Panc1 (cell line): ENCODE data around the gene TSPAN16.

ENCODE experiments used
- CTCF ChIP-seq: fragments of 450-650 bp; IDR thresholded peaks from 2 replicates; pipeline ENCODE4 v1.5.1; 2017; ENCODE audit warnings: mild to moderate bottlenecking
- POLR2AphosphoS5 ChIP-seq: IDR thresholded peaks from 2 replicates; pipeline ENCODE4 v1.6.1; 2012; ENCODE audit warnings: mild to moderate bottlenecking, low read depth, low read length, moderate library complexity
- REST ChIP-seq, 2 experiments: IDR thresholded peaks; 2 replicates each; pipeline ENCODE4 v1.6.1; 2011 to 2012; ENCODE audit warnings: low read depth in 2 of 2, control low read depth in 1 of 2, low read length in 1 of 2, mild to moderate bottlenecking in 1 of 2, moderate library complexity in 1 of 2; ENCODE audit not compliant: insufficient read depth in 1 of 2

GRCh38 chr19:11296264-11296663 is 304 bp downstream of the TSPAN16 start:
- TF ChIP-seq CTCF (no peak), REST (IDR thresholded peaks at IDR 0.05; ENCODE audit: insufficient read depth in 1 of 2, low read depth in 2 of 2, low read length in 1 of 2) (no peak), POLR2AphosphoS5 (no peak)
